T-helper 1 cell treated with Interleukin-12 subunit alpha and Interleukin-12 subunit beta and Interleukin-4 antibody, amounts not matched to agents 30 ng/mL and 1 ng/mL, for 36 hours (primary cell): Measurements from ENCODE around the gene NPTX1. TPM values are rescaled to one million over a fixed set of nuclear protein-coding genes. Genes with fewer than 3 reads are reported as not detected.
"Not testable (repeated sequence)": the region's sequence is repeated elsewhere in the genome, so short reads cannot be mapped to it uniquely, and the experiment has no call there.

ENCODE experiments used
- intact Hi-C: fragments of 100-400 bp; cut with micrococcal nuclease; formaldehyde crosslinking; loops from one replicate; pipeline ENCODE4 v1.15.1; 2024
- total RNA-seq: library from RNA; stranded (reverse); gene quantifications from 2 replicates; pipeline ENCODE4 v1.2.3, GENCODE V29; 2022

Gene NPTX1, protein sequence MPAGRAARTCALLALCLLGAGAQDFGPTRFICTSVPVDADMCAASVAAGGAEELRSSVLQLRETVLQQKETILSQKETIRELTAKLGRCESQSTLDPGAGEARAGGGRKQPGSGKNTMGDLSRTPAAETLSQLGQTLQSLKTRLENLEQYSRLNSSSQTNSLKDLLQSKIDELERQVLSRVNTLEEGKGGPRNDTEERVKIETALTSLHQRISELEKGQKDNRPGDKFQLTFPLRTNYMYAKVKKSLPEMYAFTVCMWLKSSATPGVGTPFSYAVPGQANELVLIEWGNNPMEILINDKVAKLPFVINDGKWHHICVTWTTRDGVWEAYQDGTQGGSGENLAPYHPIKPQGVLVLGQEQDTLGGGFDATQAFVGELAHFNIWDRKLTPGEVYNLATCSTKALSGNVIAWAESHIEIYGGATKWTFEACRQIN
- 104 and 107 TPM in 2 replicates for total RNA-seq

GRCh38 chr17:80475910-80476876, at the start of gene NPTX1:
Gene NPTX1, minus strand, starts transcription at chr17:80476607. Its CDS starts 161 bp downstream, at chr17:80476446.
- intact Hi-C loops, result loop anchor here (1.0 to 10.0 kb wide), 6 partner anchors 21 to 423 kb away; no protein-coding TSS in a partner anchor

- intact Hi-C loops, result no loop called here
These were observed 47.7 kb upstream of the NPTX1 start for GRCh38 chr17:80523956-80524712.

DNA sequence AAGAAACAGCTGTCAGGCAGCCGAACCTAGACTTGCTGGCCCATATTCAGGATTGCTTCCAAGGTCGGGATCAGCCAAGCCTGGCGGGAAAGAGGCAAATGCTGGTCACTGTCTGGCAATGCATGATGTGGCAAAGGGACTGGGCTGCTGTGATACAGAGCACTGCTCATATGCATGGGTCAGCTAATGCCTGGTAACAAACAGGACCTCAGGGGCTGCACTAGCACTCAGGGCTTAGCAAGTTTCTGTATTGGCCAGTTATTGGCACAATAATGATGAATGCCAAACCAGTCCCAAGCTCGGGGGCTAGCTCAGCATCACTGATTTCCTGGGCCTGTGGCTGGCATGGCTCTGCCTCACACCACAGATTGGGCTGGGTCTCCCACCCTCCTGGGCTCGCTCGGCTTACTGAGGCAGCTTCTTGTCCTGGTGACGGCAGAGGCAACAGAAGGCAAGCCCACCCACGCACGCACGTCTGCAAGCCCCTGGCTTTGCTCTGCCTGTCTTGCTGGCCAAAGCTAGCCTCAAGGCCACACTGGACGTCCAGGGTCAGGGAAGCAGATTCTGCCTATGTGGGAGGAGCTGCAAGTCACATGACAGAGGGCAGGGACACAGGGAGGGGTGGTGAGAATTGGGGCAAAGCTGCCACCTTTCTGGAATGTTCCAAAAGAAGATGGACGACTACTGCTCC, 46.8 kb upstream of the NPTX1 start:
- intact Hi-C loops, result no loop called here

DNA sequence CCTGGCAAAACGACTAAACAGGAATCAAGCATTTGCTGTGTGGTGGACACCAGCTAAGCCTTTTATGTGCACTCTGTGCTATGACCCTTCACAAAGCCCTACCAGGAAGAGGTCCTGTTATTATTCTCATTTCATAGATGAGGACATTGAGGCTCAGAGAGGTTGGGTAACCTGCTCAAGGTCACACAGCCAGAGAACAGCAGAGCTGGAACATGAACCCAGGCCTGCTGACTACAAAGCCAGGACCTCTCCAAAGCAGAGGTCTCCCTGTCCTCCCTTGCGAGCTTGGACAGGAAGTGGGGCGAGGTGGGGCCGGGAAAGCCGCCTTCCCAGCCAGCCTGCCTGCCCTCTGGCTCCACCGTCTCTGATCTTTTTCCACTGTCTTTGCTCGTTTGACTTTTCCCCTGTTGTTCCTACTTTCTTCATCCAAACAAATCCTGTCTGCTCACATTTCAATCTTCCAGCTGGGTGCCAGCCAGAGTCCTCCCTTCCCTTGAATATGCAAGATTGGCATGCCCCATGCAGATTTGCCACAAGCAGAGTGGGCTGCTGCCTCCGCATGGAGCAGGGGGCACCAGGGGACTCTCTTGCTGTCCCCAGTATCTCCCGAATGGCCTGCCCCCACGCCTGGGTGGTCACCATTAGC, 44.5 kb upstream of the NPTX1 start:
- intact Hi-C loops, result no loop called here

DNA sequence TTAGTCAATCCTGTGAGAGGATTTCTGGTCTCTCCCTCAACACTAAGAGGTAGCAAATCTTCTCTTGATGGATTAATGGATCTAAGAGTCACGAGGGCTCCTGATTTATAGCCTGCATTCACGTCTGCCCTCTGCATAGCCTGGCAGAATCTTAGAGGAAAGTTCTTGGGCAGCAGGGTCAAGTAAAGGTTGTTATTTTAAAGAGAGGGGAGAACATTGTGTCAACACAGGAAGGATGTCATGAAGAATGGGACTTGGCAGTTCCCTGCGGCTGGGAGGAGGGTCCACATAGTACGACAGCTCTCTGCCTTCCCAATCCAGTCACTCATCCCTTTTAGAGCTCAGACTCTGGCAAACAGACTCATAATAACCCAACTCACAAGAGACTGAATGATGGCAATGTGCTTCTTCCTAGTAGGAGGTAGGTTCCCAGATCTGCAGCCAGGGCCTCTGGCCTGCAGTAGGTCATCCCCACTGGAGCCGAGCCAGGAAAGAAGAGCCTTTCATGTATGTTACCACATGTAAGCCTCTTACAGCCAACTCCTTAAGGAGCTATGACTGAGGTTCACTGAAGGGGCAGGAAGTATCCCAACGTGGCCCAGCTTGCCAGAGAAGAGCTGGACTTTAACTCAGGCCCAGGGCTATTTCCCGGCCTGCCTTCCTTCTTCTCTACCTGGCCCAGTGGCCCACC, 42.8 kb upstream of the NPTX1 start:
- intact Hi-C loops, result no loop called here

GRCh38 chr17:80518392-80518791, 42.0 kb upstream of the NPTX1 start:
- intact Hi-C loops, result no loop called here

DNA sequence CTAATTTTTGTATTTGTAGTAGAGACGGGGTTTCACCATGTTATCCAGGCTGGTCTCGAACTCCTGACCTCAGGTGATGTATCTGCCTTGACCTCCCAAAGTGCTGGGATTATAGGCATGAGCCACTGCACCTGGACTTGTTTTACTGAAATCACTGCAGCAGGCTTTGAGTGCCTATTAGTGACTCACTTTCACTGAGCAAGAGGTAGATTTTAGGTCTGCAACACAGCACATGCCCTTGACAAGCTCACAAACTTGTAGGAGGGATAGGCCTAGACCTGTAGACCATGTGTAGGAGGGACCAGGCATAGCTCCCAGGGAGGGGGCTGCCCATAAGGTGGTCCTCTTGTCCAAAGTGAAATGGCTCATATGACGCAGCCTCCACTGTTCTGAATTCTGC, 41.2 kb upstream of the NPTX1 start:
- intact Hi-C loops, result no loop called here

GRCh38 chr17:80516171-80516932, 39.9 kb upstream of the NPTX1 start:
- intact Hi-C loops, result no loop called here

- intact Hi-C loops, result no loop called here
These were observed 37.5 kb upstream of the NPTX1 start for GRCh38 chr17:80513892-80514291.

DNA sequence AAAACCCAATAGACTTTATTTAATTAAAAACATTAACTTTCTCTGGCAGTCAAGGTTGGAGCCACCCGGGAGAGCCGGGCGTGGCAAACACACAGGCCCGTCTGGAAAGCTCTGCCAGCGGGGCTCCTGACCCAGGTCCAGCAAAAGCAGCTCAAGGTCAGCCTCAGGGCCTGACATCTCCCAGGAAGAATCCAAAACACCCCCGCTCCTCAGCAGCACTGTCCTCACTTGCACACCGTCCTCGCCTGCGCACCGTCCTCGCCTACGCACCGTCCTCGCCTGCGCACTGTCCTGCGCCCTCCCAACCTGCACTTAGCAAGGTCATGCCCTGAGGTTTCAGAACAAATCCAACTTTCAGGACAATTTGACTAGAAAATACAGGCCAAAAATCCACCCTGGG, 36.8 kb upstream of the NPTX1 start:
- intact Hi-C loops, result no loop called here

DNA sequence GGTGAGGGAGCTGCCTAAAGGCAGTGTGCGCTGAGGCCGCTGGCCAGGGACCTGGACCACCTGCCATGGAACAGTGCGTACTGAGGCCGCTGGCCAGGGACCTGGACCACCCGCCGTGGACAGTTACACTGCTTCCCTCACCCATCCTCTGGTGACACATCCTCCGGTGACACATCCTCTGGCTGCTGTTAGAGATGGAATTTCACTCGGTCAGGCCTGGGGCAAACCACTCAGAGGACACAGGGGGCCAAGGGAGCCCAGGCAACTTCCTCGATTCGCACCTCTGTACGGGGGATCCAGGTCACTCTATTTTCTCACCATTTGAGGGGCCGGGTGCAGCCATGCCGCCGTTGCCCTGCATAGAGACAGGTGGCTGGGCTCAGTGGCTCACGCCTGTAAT, 35.8 kb upstream of the NPTX1 start:
- intact Hi-C loops, result no loop called here

DNA sequence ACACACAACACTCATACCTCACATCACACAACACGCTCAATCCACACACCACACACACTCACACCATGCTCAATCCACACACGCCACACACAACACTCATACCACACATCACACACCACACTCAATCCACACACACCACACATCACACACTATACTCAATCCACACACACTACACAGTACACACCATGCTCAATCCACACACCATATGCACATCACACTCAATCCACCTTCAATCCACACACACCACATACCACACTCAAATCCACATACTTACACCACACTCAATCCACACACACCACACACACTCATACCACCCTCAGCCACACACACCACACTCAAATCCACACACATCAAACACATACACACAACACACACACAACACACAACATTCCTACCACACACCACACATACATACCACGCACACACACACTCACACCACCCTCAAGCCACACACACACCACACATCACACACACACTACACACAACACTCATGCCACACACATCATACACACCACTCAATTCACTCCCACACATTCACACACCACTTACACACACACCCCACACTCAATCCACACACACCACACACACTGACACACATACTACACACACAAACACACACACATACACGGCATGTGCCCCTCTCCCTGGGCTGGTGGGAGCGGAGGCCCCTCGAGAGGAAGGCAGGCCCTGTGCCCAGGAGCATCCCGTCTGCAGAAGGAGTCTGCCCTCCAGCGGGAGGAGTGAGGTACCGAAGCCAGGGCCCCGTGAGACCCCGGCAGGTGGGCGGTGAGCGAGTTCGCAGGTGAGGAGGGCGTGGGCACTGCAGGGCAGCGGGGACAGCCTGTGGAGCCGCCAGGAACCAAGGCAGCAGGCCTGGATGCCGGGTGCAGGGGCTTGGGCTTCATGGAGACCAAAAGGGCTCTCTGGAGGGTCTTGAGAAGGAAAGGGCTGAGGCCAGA, 35.1 kb upstream of the NPTX1 start:
- intact Hi-C loops, result no loop called here

DNA sequence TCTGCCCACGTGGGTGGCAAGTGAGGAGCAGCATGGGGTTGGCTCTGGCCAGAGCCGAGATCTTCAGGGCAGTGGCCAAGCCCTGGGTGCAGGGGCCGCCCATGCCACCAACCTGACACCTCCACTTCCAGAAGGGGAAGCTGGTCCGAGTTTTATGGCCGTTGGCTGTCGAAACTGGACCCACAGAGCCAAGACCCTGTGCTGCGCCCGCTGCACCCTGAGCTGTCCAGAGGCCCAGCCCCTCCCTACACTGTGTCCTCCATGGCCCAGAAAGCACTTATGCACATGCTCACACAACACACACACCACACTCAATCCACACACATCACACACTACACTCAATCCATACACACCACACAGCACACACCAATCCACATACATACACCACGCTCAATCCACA, 34.4 kb upstream of the NPTX1 start:
- intact Hi-C loops, result no loop called here

- intact Hi-C loops, result no loop called here
These were observed 33.7 kb upstream of the NPTX1 start for GRCh38 chr17:80510132-80510531.

- intact Hi-C loops, result no loop called here
These were observed 32.9 kb upstream of the NPTX1 start for GRCh38 chr17:80509311-80509710.

DNA sequence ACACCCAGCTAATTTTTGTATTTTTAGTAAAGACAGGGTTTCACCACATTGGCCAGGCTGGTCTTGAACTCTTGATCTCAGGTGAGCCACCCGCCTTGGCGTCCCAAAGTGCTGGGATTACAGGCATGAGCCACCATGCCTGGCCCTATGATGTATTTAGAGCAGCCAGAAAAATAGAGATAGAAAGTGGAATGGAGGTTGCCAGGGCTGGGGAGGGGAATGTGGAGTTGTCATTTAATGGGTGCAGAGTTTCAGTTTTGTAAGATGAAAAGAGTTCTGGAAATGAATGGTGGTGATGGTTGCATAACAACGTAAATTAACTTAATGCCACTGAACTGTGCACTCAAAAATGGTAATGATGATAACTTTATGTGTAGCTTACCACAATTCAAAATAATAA, 31.6 kb upstream of the NPTX1 start:
- intact Hi-C loops, result no loop called here

- intact Hi-C loops, result not testable (repeated sequence)
These were observed 30.8 kb upstream of the NPTX1 start for GRCh38 chr17:80507177-80507576.
